Stimulated activated CD4-positive, alpha-beta T cell treated with anti-CD3 and anti-CD28 coated beads, TNF-alpha, amount 100 ng/mL, for 48 hours (primary cell): Measurements from ENCODE around the gene RNASE8.

ENCODE experiments used
- DNase-seq, 3 donors: peaks; one replicate each; pipeline ENCODE4 v3.0.0-alpha.2; 2020; ENCODE audit warnings: low read depth in 3 of 3

The RNASE8 gene

GRCh38 chr14:21053184-21054122 is 4.2 kb upstream of the RNASE8 start:
- no peak for DNase-seq

DNA sequence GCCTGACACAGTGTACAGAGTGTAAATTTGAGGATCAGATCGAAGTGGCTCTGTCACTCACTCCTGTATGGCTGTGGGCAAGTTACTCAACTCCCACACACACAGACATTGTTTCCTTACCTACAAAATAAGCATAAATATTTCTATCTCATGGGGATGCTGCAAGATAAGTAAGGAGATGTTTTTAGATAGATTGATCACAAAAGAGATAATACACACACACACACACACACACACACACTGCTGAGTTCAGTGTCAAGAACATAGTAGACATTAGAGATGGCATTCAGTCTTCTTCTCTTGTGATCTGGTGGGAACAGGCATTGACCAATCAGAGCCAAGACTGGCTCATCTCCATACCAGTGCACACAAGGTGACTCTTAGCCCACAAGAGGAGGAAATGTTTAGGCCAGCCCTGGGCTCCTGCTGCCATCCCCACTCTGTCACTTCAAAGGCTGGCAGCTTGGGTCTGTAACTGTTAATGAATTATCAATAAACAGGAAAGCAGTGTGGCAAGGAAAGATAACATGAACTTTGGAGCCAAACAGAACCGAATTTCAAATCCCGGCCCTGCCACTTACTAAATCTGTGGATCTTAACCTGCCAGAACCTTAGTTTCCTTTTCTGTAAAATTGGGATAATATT is 3.4 kb upstream of the RNASE8 start:
- no peak for DNase-seq

DNA sequence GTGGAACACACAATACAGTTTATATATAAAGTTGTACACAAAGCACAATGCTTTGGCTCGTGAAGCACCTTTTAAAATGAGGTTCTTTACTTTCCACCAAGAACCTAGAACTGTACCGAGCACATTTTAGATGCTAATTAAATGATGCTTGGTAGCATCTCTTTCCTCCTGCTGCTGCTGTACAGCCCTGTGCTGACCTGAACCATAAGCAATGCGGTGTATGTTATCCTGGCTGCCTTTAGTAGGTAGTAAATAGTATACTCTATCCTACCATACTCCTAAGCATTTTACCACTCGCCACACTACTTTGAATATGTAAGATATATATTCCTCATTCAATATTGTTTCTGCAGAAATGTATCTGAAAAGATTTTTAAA is 2.9 kb upstream of the RNASE8 start:
- no peak for DNase-seq

DNA sequence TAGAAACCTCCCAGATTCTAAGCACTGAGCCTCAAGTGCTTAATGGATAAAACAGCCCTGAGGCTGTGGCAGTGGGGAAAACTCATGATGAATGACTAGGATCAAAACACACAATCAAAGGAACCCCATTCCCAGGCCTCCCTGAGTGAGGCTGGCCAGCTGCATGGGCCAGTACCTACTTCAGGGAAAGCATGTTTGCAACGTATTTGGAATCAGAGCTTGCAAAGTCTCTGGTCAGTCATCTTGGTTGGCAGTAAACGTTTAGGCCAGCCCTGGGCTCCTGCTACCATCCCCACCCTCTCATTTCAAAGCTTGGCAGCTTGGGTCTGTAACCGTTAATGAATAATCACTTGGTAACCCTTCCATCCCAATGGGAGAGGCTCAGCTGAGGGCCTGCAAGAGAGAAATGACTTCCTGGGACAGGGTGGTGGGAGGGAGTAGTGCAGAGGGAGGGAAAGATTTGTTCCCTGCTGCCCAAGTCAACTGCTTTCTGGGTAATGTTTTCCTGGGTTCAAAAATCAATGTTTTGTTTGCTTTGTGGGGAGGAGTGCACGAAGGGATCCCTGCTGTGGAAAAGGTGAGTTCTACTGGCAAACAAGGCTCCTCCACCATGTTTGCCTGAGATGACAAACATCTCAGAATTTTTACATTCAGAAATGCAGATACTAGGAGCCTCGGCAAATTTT is 2.0 kb upstream of the RNASE8 start:
- no peak for DNase-seq

- no peak for DNase-seq
These were observed 980 bp upstream of the RNASE8 start for GRCh38 chr14:21056520-21057163.

DNA sequence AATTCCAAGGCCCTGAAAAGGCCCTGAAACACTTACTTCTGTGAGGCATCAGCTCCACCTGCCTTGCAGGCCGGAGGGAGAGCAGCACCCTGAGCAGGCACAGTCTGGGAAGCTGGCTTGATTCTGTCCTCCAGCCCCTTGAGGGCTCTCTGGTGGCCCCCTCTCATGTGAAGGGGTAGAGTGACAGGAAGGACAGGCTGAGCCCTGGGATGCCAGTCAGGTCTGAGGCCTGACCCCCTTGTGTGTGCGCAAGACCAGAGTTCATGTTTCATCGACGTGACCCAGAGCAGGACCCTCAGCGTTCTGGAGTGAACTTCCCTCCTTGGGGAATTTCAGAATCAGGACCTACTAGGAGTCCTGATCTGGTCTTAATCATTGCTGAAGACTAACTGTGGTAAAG is 1.3 kb downstream of the RNASE8 start:
- no peak for DNase-seq

- DNase-seq = no peak
These were observed 2.4 kb downstream of the RNASE8 start for GRCh38 chr14:21059842-21060613.

- DNase-seq = no peak
These were observed 3.2 kb downstream of the RNASE8 start for GRCh38 chr14:21060614-21061346.

- DNase-seq = no peak
These were observed 3.7 kb downstream of the RNASE8 start for GRCh38 chr14:21061347-21061668.

DNA sequence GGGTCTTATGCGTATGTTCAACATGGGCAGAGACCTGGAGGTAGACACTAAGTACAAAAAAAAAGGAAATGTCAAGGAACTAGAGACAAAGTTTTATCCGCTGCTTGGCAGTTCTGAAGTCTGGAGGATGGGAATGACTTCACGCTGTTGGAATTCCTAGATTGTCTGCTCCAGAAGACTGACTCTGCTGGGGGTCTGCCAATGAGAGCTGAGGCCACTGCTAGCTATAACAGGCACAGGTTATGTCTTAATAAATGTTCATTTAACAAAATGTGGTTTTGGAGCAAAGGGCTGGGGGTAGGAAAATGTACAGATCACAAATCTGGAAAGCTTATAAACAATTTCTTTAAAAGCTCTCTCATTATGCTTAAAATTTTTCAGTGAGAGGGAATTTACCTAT is 5.9 kb downstream of the RNASE8 start:
- DNase-seq = no peak

GRCh38 chr14:21066882-21067502 is 9.4 kb downstream of the RNASE8 start:
- no peak for DNase-seq

GRCh38 chr14:21068521-21069387 is 11.1 kb downstream of the RNASE8 start:
- no peak for DNase-seq

- no peak for DNase-seq
These were observed 11.9 kb downstream of the RNASE8 start for GRCh38 chr14:21069388-21070082.

- DNase-seq = no peak
These were observed 12.5 kb downstream of the RNASE8 start, which contains the start of gene ARHGEF40 for GRCh38 chr14:21070083-21070609. TSS of gene ARHGEF40 (plus strand) at chr14:21070304. CDS start at chr14:21070397, 93 bp downstream.

- no peak for DNase-seq
These were observed 13.1 kb downstream of the RNASE8 start for GRCh38 chr14:21070610-21071224.

DNA sequence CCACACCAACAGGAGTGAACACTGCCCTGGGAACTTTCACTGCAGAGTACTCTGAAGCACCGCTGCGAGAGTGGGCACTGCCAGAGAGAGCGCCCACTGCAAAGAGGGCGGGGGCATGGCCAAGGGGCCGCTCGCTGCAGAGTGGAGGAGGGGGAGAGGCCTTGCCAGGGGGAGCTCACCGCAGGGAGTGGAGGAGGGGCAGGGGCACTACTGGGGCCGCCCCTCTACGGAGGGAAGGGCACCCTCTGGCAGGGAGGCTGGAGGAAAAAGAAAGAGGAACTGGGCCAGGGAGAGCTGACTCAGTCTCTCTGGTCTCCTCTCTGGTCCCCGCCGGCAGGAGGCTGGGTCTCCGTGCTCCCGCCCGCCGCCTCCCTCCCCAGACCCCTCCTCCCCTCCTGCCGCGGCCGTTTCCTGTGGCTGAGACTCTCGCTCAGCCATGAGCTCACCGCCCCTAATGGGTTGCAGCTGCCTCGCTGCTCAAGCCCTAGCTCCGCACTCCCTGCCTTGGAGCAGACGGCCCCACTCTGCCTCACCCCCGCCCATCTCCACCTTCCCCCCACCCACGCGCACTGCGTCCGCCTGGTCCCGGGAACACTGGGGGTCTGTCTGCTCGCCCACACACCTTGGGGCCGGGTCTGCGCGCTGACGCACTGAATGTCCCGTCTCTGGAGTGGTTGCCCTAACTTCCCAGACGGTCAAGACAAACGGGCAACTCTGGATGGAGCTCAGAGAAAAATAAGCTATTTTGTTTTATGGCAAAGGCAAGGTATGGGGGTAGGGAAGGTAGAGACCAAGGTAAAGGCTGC is 13.8 kb downstream of the RNASE8 start:
- DNase-seq = peak in 1 of 3 donors; percentile 31

- DNase-seq = no peak
These were observed 14.4 kb downstream of the RNASE8 start for GRCh38 chr14:21072031-21072473.
